Sciatic nerve (tissue), 2 donors: ENCODE measurements around the gene BMI1. TPM values are rescaled to one million over a fixed set of nuclear protein-coding genes. Genes with fewer than 3 reads are reported as not detected.

ENCODE experiments used
- ATAC-seq: fragments of 200-7000 bp; cut with Tn5 transposase; one replicate; pipeline ENCODE4 v1.9.1; 2020; ENCODE audit warnings: mild to moderate bottlenecking, moderate library complexity
- DNase-seq: peaks from one replicate; pipeline ENCODE4 v3.0.0-alpha.2; 2020; ENCODE audit warnings: low spot score
- intact Hi-C: fragments of 100-400 bp; cut with DNase I; formaldehyde crosslinking; loops from one replicate; pipeline ENCODE4 v1.14.2; 2022
- total RNA-seq: library from RNA; stranded (reverse); fragmentation: NEBNext Ultra II Directional; extraction: Animal tissue kit (Norgen Biotek cat#: 25700); gene quantifications from one replicate; pipeline ENCODE4 v1.2.1, GENCODE V29; 2021
- donor health status: DM: no; HTN: no; CAD: no.
- donor health status: DM: no; HTN: no; CAD: no.

BMI1 gene
- total RNA-seq, 1 donor from 2014 or later, result 62.7 TPM

GRCh38 chr10:22317771-22318565, 2.9 kb upstream of the BMI1 start:
- intact Hi-C loops, result loop anchor here (10.0 kb wide), 1 partner anchor 63 kb away; no protein-coding TSS in a partner anchor
- ATAC-seq, result no peak
- DNase-seq, result no peak

GRCh38 chr10:22318772-22319171, 2.1 kb upstream of the BMI1 start:
- DNase-seq (no peak), ATAC-seq (no peak)
- intact Hi-C loops, result loop anchor here (10.0 kb wide), 1 partner anchor 64 kb away; no protein-coding TSS in a partner anchor

GRCh38 chr10:22319547-22319979, 1.3 kb upstream of the BMI1 start:
- ATAC-seq, result no peak
- intact Hi-C loops, result loop anchor here (10.0 kb wide), 1 partner anchor 65 kb away; no protein-coding TSS in a partner anchor
- DNase-seq, result no peak

DNA sequence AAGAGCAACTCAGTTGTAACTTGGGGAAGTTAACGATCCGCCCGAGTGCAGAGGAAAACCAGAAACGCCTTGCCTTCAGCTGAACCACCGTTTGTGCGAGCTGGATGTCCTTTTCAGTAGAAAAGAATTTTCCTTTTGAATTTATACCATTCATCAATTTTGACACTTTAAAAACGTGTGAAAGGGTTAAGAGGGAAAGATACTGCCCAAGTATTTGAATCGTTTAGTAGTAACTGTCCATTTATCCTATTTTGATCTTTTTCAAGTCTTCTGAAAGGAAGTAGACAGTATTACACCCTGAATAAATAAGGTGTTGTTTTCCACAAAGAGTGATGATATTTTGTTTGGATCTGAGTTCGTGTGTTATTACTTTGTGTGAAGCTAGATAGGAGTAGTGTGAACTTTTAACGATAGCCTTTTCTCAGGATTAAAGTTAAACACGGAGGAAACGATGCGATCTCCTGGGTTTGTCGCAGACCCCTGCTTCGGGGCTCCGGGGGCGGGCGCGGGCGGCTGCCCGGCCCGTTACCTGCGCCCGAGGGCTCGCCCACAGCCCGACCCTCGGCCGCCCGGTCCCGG, 830 bp upstream of the BMI1 start:
- ATAC-seq (no peak), DNase-seq (no peak)
- intact Hi-C loops, result loop anchor here (10.0 kb wide), 1 partner anchor 65 kb away; no protein-coding TSS in a partner anchor

DNA sequence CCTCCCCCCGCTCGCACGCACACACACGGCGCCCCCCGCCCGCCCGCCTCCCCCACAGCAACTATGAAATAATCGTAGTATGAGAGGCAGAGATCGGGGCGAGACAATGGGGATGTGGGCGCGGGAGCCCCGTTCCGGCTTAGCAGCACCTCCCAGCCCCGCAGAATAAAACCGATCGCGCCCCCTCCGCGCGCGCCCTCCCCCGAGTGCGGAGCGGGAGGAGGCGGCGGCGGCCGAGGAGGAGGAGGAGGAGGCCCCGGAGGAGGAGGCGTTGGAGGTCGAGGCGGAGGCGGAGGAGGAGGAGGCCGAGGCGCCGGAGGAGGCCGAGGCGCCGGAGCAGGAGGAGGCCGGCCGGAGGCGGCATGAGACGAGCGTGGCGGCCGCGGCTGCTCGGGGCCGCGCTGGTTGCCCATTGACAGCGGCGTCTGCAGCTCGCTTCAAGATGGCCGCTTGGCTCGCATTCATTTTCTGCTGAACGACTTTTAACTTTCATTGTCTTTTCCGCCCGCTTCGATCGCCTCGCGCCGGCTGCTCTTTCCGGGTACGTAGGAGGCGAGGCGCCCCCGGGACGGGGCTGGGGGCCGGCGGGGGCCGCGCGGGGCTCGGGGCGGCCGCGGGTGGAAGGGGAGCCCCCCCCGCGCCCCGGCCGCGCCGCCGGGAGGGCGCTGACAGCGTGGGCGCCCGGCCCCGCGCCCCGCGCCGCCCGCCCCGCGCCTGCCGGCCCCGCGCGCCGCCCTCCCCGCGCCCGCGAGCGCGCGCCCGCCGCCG, 441 bp downstream of the BMI1 start:
- intact Hi-C loops, result no loop called here
- DNase-seq (peak; percentile 83), ATAC-seq (peak; percentile 53)

DNA sequence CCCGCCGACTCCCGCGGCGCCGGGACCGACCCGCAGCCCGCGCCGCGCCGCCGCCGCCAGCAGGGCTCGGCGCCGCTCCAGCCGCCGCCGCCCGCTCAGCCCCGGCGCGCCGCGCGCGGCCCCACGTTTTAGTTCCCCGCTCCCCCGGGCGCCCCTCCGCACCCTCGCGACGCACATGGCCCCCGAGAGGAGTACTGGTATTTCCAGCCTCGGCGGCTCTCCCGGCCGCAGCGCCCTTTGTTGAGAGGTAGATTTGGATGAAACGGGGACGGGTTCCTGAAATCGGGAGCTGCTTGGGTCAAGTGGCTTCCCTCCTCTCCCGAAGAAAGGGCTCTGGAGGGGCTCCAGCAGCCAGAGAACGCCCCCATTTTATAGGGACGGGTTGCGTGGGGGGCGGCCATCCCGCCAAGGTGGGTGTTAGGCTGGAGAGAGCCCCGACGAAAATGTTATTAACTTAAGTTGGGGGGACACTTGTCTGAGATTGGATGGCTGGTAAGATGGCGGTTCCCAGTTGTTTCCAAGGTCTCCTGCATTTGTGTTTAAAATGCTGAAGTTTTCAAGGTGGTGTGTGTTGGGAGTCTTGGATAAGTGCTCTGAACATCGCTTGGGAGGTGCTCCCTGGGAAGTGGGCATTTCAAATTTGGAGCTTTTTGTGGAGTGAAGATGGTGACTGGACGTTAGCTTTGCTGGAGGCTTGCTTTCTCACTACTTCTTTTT, 1.2 kb downstream of the BMI1 start:
- DNase-seq (peak; percentile 67), ATAC-seq (no peak)
- intact Hi-C loops, result no loop called here

DNA sequence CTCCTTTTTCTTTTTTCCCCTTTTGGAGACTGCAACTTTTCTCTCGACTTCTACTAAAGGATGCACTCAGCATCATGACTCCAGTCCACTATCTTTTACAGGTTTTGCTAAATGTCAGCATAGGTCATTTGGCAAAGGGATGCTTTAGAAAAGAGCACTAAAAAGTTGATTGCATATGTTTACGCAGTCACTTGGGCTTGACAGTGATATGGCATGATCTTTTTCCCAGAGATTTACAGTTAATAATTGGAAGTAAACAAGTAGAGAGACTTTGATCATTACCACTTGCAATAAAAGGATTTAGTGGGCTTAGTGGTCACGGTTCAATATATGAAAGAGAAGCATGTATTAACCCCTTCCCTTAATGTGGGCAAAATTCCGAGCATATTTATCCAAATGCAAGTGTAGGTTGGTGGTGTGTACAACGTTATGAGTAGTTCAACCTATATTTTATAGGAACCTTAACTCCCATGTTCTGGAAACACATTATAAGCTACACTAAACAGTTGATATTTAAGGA, 1.8 kb downstream of the BMI1 start:
- DNase-seq (no peak), ATAC-seq (no peak)
- intact Hi-C loops, result no loop called here

GRCh38 chr10:22323538-22324305, 2.8 kb downstream of the BMI1 start:
- DNase-seq (no peak), ATAC-seq (no peak)
- intact Hi-C loops, result no loop called here

DNA sequence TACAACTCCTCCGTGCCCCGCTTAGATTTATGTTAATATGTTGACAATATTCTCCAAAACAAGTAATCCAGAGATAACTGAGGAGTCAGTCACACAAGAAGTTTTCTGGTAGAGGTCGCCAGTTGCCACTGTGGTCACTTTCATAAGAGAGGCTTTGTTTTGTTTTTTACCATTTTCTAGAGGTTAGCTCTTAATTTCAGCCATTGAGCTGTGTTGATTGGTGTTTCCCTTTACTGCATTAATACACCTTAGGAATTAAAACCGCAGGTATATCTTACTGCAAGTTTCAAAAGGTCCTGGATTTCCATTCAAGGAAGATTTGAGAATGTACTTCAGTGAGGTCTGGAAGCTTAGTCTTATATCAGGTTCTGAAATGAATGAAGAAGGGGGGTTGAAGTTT, 3.5 kb downstream of the BMI1 start:
- intact Hi-C loops, result no loop called here
- ATAC-seq (no peak), DNase-seq (no peak)

- no peak for ATAC-seq
- DNase-seq, result no peak
- intact Hi-C loops, result no loop called here
Measured at GRCh38 chr10:22324893-22325271, 4.0 kb downstream of the BMI1 start.

- intact Hi-C loops, result no loop called here
Measured at GRCh38 chr10:22325272-22326144, 4.6 kb downstream of the BMI1 start.

GRCh38 chr10:22326145-22326702, 5.3 kb downstream of the BMI1 start:
- ATAC-seq (no peak), DNase-seq (no peak)
- intact Hi-C loops, result no loop called here

More at GRCh38 chr10:22325272-22326144, 4.6 kb downstream of the BMI1 start:
- ATAC-seq, result peak; percentile 64
- DNase-seq, result peak; percentile 89

DNA sequence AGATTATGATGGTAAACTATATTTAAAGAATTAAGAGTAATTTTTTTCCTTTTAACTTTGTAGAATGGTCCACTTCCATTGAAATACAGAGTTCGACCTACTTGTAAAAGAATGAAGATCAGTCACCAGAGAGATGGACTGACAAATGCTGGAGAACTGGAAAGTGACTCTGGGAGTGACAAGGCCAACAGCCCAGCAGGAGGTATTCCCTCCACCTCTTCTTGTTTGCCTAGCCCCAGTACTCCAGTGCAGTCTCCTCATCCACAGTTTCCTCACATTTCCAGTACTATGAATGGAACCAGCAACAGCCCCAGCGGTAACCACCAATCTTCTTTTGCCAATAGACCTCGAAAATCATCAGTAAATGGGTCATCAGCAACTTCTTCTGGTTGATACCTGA, 8.3 kb downstream of the BMI1 start:
- no peak for ATAC-seq
- intact Hi-C loops, result no loop called here

DNA sequence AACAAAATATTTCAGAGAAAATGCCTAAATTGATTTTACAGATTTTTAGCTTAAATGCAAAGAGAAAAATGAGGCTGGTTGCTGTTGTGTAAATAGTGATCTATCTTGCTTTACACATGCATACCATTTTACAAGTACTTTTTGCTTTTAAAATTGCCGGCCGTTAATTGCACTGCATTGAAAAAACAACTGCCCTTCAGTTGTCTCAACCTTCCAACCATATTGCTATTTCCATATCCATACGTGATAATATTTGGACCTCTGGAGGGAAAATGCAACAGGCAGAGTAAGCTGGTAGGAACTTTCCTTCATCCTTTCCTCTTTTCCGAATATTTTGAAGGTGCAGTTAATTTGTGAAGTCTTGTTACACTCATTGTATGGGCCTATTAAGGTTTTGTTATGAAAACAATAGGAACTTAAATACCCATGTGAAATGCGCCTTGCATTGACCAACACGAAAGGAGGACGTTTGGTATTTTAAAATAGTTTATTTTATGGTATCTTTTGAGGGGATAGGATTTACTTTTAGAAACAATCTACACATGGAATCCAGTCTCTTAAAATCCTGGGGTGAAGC, 11.3 kb downstream of the BMI1 start:
- ATAC-seq, result no peak
- intact Hi-C loops, result no loop called here

More for the DNA sequence above, 8.3 kb downstream of the BMI1 start:
- DNase-seq, result no peak

GRCh38 chr10:22333167-22333974, 12.5 kb downstream of the BMI1 start:
- DNase-seq (no peak), ATAC-seq (no peak)
- intact Hi-C loops, result no loop called here

More for the DNA sequence above, 11.3 kb downstream of the BMI1 start:
- no peak for DNase-seq

GRCh38 chr10:22333975-22334282, 13.0 kb downstream of the BMI1 start:
- intact Hi-C loops, result no loop called here
- DNase-seq (no peak), ATAC-seq (no peak)
